Stomach (tissue), 9 donors: ENCODE data around the gene LIN9. TPM values are rescaled to one million over a fixed set of nuclear protein-coding genes. Genes with fewer than 3 reads are reported as not detected.

ENCODE experiments used
- DNase-seq, 2 donors: peaks; one replicate each; pipeline versions ENCODE4 v3.0.0 to v3.0.0-alpha.2; 2013 to 2019
- H3K27ac ChIP-seq, 5 donors: fragments of 200-600 bp in 4 of 5; sonication (generic) in 4 of 5; one replicate each; pipeline ENCODE4 v1.5.1; 2013 to 2019; ENCODE audit warnings: mild to moderate bottlenecking in 1 of 5, moderate library complexity in 1 of 5
- H3K27me3 ChIP-seq, 3 donors: fragments of 200-600 bp; sonication (generic); one replicate each; pipeline ENCODE4 v1.5.1; 2017 to 2019; ENCODE audit warnings: mixed run types in 1 of 3
- H3K36me3 ChIP-seq, 4 donors: fragments of 200-600 bp; sonication (generic); 1 replicate in 3 of 4; 2 replicates in 1 of 4; pipeline ENCODE4 v1.5.1; 2016 to 2019
- H3K4me1 ChIP-seq, 4 donors: fragments of 200-600 bp; sonication (generic); one replicate each; pipeline ENCODE4 v1.5.1; 2016 to 2019
- H3K4me3 ChIP-seq, 4 donors: fragments of 200-600 bp; sonication (generic) in 3 of 4; one replicate each; pipeline ENCODE4 v1.5.1; 2016 to 2019; ENCODE audit warnings: mild to moderate bottlenecking in 1 of 4
- H3K9me3 ChIP-seq, 4 donors: fragments of 200-600 bp; sonication (generic); one replicate each; pipeline ENCODE4 v1.5.1; 2016 to 2019
- CTCF ChIP-seq, 7 experiments: fragments of 450-650 bp in 4 of 7; fragments of 200-600 bp in 3 of 7; sonication (generic) in 3 of 7; IDR thresholded peaks; one replicate each; pipeline ENCODE4 v1.5.1; 2016 to 2019; ENCODE audit warnings: antibody characterized with exemption in 7 of 7, control low read depth in 2 of 7, mild to moderate bottlenecking in 1 of 7
- EP300 ChIP-seq: sonication (generic); formaldehyde crosslinking; IDR thresholded peaks from one replicate; pipeline ENCODE4 v1.6.1; 2017; ENCODE audit warnings: antibody characterized with exemption
- POLR2A ChIP-seq, 4 donors: fragments of 450-650 bp; IDR thresholded peaks; one replicate each; pipeline ENCODE4 v1.6.1; 2016; ENCODE audit warnings: antibody characterized with exemption in 4 of 4, control low read depth in 2 of 4, mild to moderate bottlenecking in 1 of 4, moderate library complexity in 1 of 4
- POLR2AphosphoS5 ChIP-seq, 3 donors: sonication (generic); formaldehyde crosslinking; IDR thresholded peaks; one replicate each; pipeline ENCODE4 v1.6.1; 2016; ENCODE audit warnings: antibody characterized with exemption in 3 of 3
- WGBS, 5 donors: extraction: QIAGEN DNeasy Blood & Tissue Kit in 3 of 5; methylation state at CpG; one replicate each; pipeline versions ENCODE4 v1.1.5 to v1.1.7; 2013 to 2018; 5-methylcytosine and 5-hydroxymethylcytosine counted together
- intact Hi-C: fragments of 100-400 bp; cut with DNase I; formaldehyde crosslinking; loops from one replicate; pipeline ENCODE4 v1.15.1; 2023; ENCODE audit warnings: low total_unique reads
- polyA plus RNA-seq, 3 donors: library from polyadenylated mRNA; stranded (reverse); fragments of 200-250 nt; gene quantifications; one replicate each; pipeline ENCODE4 v1.2.3, GENCODE V29; 2013
- total RNA-seq, 5 donors: library from RNA; depleted of rRNA; stranded (reverse); fragments of >200 nt; gene quantifications; one replicate each; pipeline versions ENCODE4 v1.1.0 to v1.2.3, GENCODE V29; 2014 to 2016
- donor health status: healthy with polysubstance abuse.
- donor health status: Bipolar disorder and iron deficiency.
- donor health status: healthy.

The LIN9 gene
- total and polyA plus RNA-seq, 8 donors: 1.3 to 45.5 (median 2.9) TPM; not detected in 1

DNA sequence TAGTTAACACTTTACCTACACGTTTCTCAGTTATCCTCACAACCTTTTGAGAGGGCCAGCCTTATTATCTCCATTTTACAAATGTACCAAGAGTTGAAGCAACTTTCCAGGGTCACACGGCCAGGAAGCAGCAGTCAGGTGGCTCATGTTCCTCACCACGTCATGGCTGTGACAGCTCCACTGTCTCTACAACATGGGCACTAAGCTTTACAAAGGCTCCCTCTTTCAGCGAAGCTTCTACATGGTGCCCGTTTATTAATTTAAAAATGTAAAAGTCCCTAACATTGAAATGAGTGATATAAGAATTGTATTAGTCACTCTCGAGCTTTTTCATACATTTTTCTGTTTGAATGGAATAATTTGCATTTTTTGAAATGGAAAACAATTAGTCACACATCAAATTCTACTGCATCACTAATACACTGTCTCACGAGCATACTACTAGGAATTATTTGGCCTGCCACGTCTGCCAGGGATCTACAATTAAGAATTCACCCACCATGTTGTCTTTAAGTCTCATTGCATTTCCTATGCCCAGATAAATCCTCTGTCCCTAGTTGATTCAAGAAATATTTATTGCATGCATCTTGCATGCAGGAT lies 28.4 kb upstream of the LIN9 start:
- peaks cover 0 to 9% (median 4%) of the 10 kb centered on the region in 4 donors for H3K4me1 ChIP-seq
- no peak overlapping the region for H3K4me3 ChIP-seq
- 69 to 76% (median 71%) methylated on average over 8 of the region's 8 CpGs for WGBS, 5 donors
- peaks cover 0 to 5% (median 0%) of the 10 kb centered on the region in 4 donors for H3K9me3 ChIP-seq
- H3K36me3 ChIP-seq: no peaks in the 10 kb centered on the region
- no peak for TF ChIP-seq POLR2A (IDR thresholded peaks at IDR 0.05)
- TF ChIP-seq POLR2AphosphoS5 (IDR thresholded peaks at IDR 0.05): no peak
- TF ChIP-seq CTCF (IDR thresholded peaks at IDR 0.05): no peak
- no peak for TF ChIP-seq EP300
- H3K27ac ChIP-seq: no peak overlapping the region
- intact Hi-C loops: no loop called here
- H3K27me3 ChIP-seq: no peaks in the 10 kb centered on the region
- no peak for DNase-seq

- Histone ChIP-seq H3K36me3 (no peaks in the 10 kb centered on the region), H3K27me3 (no peaks in the 10 kb centered on the region), H3K4me3 (no peak overlapping the region), H3K9me3 (no peaks in the 10 kb centered on the region), H3K4me1 (peaks cover 0 to 9% (median 4%) of the 10 kb centered on the region in 4 donors), H3K27ac (no peak overlapping the region)
- TF ChIP-seq CTCF (IDR thresholded peaks at IDR 0.05): no peak
- intact Hi-C loops: no loop called here
- WGBS, 5 donors: 20 to 51% (median 35%) methylated on average over 1 of the region's 1 CpG
- DNase-seq: no peak
Measured at GRCh38 chr1:226335661-226336060, 26.7 kb upstream of the LIN9 start.

- 24 to 42% (median 37%) methylated on average over 2 of the region's 2 CpGs for WGBS, 5 donors
- no peaks in the 10 kb centered on the region for H3K27me3 ChIP-seq
- intact Hi-C loops: no loop called here
- TF ChIP-seq POLR2AphosphoS5 (IDR thresholded peaks at IDR 0.05) (no peak), CTCF (IDR thresholded peaks at IDR 0.05) (no peak), POLR2A (IDR thresholded peaks at IDR 0.05) (no peak), EP300 (no peak)
- no peaks in the 10 kb centered on the region for H3K36me3 ChIP-seq
- H3K4me3 ChIP-seq: no peak overlapping the region
- H3K4me1 ChIP-seq: peaks cover 0 to 9% (median 4%) of the 10 kb centered on the region in 4 donors
- no peak overlapping the region for H3K27ac ChIP-seq
- no peaks in the 10 kb centered on the region for H3K9me3 ChIP-seq
- no peak for DNase-seq
Measured at GRCh38 chr1:226332947-226333346, 24.0 kb upstream of the LIN9 start.

DNA sequence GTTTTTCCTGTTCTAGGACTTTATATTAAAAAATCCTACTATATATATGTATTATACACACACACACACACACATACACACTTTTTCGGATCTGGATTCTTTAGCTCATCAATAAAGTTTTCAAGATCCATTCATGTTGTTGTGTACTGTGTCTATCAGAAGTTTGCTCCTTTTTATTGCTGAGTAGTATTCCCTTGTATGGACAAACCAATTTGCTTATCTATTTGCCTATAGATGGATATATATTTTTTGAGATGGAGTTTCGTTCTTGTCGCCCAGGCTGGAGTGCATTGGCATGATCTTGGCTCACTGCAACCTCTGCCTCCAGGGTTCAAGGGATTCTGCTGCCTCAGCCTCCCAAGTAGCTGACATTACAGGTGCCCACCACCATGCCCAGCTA lies 20.3 kb upstream of the LIN9 start:
- WGBS, 5 donors: 88 to 99% (median 95%) methylated on average over 3 of the region's 3 CpGs
- no peak for DNase-seq
- H3K4me1 ChIP-seq: peaks cover 0 to 9% (median 4%) of the 10 kb centered on the region in 4 donors
- H3K27me3 ChIP-seq: no peaks in the 10 kb centered on the region
- H3K36me3 ChIP-seq: no peaks in the 10 kb centered on the region
- no peak overlapping the region for H3K27ac ChIP-seq
- H3K4me3 ChIP-seq: no peak overlapping the region
- H3K9me3 ChIP-seq: no peaks in the 10 kb centered on the region
- intact Hi-C loops: no loop called here
- TF ChIP-seq CTCF (IDR thresholded peaks at IDR 0.05) (no peak), POLR2A (IDR thresholded peaks at IDR 0.05) (no peak), POLR2AphosphoS5 (IDR thresholded peaks at IDR 0.05) (no peak), EP300 (no peak)
